PC-3 (cell line): ENCODE measurements around the gene CSTPP1. TPM values are rescaled to one million over a fixed set of nuclear protein-coding genes. Genes with fewer than 3 reads are reported as not detected.
"Not testable (repeated sequence)": the region's sequence is repeated elsewhere in the genome, so short reads cannot be mapped to it uniquely, and the experiment has no call there.

Experiments used
- ATAC-seq: fragments of 200-7000 bp; cut with Tn5 transposase; 2 replicates; pipeline ENCODE4 v1.9.1; 2020; ENCODE audit warnings: mild to moderate bottlenecking, moderate library complexity
- BruUV-seq: library from RNA; stranded (reverse); fragments of 400-500 nt; replicated peaks from 2 replicates; lab custom pipeline; 2021; lab: Mats Ljungman, UMichigan
- CTCF ChIA-PET: fragments of 300-600 bp; sonication (Branson Sonifier 250); formaldehyde crosslinking; loops from one replicate; lab custom pipeline; 2022; ENCODE audit warnings: antibody characterized with exemption; lab: Charles Lee
- POLR2A ChIA-PET: fragments of 300-600 bp; sonication (Branson Sonifier 250); formaldehyde crosslinking; loops from one replicate; lab custom pipeline; 2022; ENCODE audit warnings: antibody characterized with exemption; ENCODE audit not compliant: unreplicated experiment; lab: Charles Lee
- DNase-seq: peaks from one replicate; pipeline ENCODE4 v3.0.0-alpha.2; 2015
- H2AFZ ChIP-seq: fragments of 300-600 bp; sonication (generic); 2 replicates; pipeline ENCODE4 v1.6.0; 2016; ENCODE audit warnings: antibody characterized with exemption, low read length
- H3F3A ChIP-seq: fragments of 300-600 bp; sonication (generic); one replicate; pipeline ENCODE4 v1.6.0; 2017; ENCODE audit warnings: antibody characterized with exemption, low read length, control low read depth, mild to moderate bottlenecking; ENCODE audit not compliant: unreplicated experiment
- H3K27ac ChIP-seq: fragments of 300-600 bp; sonication (generic); 2 replicates; pipeline ENCODE4 v1.5.1; 2016; ENCODE audit warnings: mild to moderate bottlenecking, low read length
- H3K27me3 ChIP-seq: fragments of 300-600 bp; sonication (generic); 2 replicates; pipeline ENCODE4 v1.6.1; 2016; ENCODE audit warnings: low read length, mixed read lengths
- H3K36me3 ChIP-seq: fragments of 300-600 bp; sonication (generic); 2 replicates; pipeline ENCODE4 v1.6.1; 2016; ENCODE audit warnings: low read depth, mixed run types, low read length, mixed read lengths
- H3K4me1 ChIP-seq: fragments of 300-600 bp; sonication (generic); 2 replicates; pipeline ENCODE4 v1.5.1; 2016; ENCODE audit warnings: low read length; ENCODE audit not compliant: insufficient read depth
- H3K4me2 ChIP-seq: fragments of 300-600 bp; sonication (generic); 2 replicates; pipeline ENCODE4 v1.6.0; 2016; ENCODE audit warnings: low read length
- H3K4me3 ChIP-seq: fragments of 300-600 bp; sonication (generic); 2 replicates; pipeline ENCODE4 v1.5.1; 2016; ENCODE audit warnings: mild to moderate bottlenecking, low read length, mixed read lengths
- H3K79me2 ChIP-seq: fragments of 300-600 bp; sonication (generic); 2 replicates; pipeline ENCODE4 v1.6.1; 2017; ENCODE audit warnings: low read length, mixed read lengths
- H3K9ac ChIP-seq: fragments of 300-600 bp; sonication (generic); 2 replicates; pipeline ENCODE4 v1.6.0; 2016; ENCODE audit warnings: mild to moderate bottlenecking, low read length
- H3K9me2 ChIP-seq: fragments of 300-600 bp; sonication (generic); replicated peaks from 2 replicates; pipeline ENCODE4 v1.6.1; 2016; ENCODE audit warnings: mixed run types, low read length, mixed read lengths
- H3K9me3 ChIP-seq: fragments of 300-600 bp; sonication (generic); 2 replicates; pipeline ENCODE4 v1.6.1; 2016; ENCODE audit warnings: low read length, mixed read lengths
- H4K20me1 ChIP-seq: fragments of 300-600 bp; sonication (generic); 2 replicates; pipeline ENCODE4 v1.6.1; 2016; ENCODE audit warnings: low read length, mixed read lengths
- CTCF ChIP-seq: fragments of 300-600 bp; sonication (generic); conservative IDR thresholded peaks from 2 replicates; pipeline ENCODE4 v1.5.1; 2017; ENCODE audit warnings: antibody characterized with exemption, low read depth, mild to moderate bottlenecking, low read length
- EZH2 ChIP-seq: fragments of 300-600 bp; sonication (generic); IDR thresholded peaks from one replicate; pipeline ENCODE4 v1.6.1; 2017; ENCODE audit warnings: antibody characterized with exemption, mild to moderate bottlenecking, low read length; ENCODE audit not compliant: unreplicated experiment
- EZH2phosphoT487 ChIP-seq: fragments of 300-600 bp; sonication (generic); IDR thresholded peaks from 2 replicates; pipeline ENCODE4 v1.6.1; 2018; ENCODE audit warnings: mild to moderate bottlenecking, antibody characterized with exemption, low read length, borderline replicate concordance
- intact Hi-C: fragments of 100-400 bp; cut with micrococcal nuclease; formaldehyde crosslinking; loops from 2 replicates; pipeline ENCODE4 v1.9.0; 2023
- total RNA-seq: library from RNA; depleted of rRNA; stranded (reverse); fragments of >200 nt; gene quantifications from 2 replicates; pipeline ENCODE4 v1.2.3, GENCODE V29; 2014

Gene CSTPP1
- total RNA-seq, 1 experiment from 2014 or later, result 21.7 TPM

- H3K36me3 ChIP-seq, H3K4me2 ChIP-seq, H3K9ac ChIP-seq, H3K9me2 ChIP-seq, H3K9me3 ChIP-seq, CTCF ChIA-PET, H3K4me1 ChIP-seq, H3K4me3 ChIP-seq, BruUV-seq, H3K27me3 ChIP-seq, DNase-seq, H3K79me2 ChIP-seq, H2AFZ ChIP-seq, H4K20me1 ChIP-seq, H3K27ac ChIP-seq, POLR2A ChIA-PET, intact Hi-C loops, ATAC-seq, H3F3A ChIP-seq: not testable (repeated sequence)
Measured at GRCh38 chr11:47098223-47098622, 161.7 kb downstream of the CSTPP1 start.

GRCh38 chr11:47099214-47099917 lies 162.8 kb downstream of the CSTPP1 start:
- Histone ChIP-seq H3K27me3 (no peaks in the 10 kb centered on the region), H3F3A (no peaks in the 10 kb centered on the region), H3K9me3 (no peaks in the 10 kb centered on the region), H4K20me1 (no peaks in the 10 kb centered on the region), H3K36me3 (no peaks in the 10 kb centered on the region), H3K79me2 (no peaks in the 10 kb centered on the region), H2AFZ (no peak overlapping the region), H3K4me3 (no peak overlapping the region), H3K9me2 (no peaks in the 10 kb centered on the region), H3K9ac (no peak overlapping the region), H3K27ac (no peak overlapping the region), H3K4me2 (no peak overlapping the region), H3K4me1 (no peaks in the 10 kb centered on the region)
- ChIA-PET CTCF (no interaction called here), POLR2A (no interaction called here)
- ATAC-seq, result no peak
- TF ChIP-seq EZH2 (no peak), CTCF (no peak), EZH2phosphoT487 (no peak)
- BruUV-seq, result no TSS peak
- DNase-seq, result no peak
- intact Hi-C loops, result no loop called here

- POLR2A ChIA-PET, result no interaction called here
- no peak for TF ChIP-seq EZH2
- no peak for TF ChIP-seq EZH2phosphoT487
- TF ChIP-seq CTCF, result no peak
- H2AFZ ChIP-seq, result no peak overlapping the region
- no peak overlapping the region for H3K4me3 ChIP-seq
- no peaks in the 10 kb centered on the region for H3K9me2 ChIP-seq
- H3K4me2 ChIP-seq, result no peak overlapping the region
- no TSS peak for BruUV-seq
- no peaks in the 10 kb centered on the region for H3K9me3 ChIP-seq
- H3K27me3 ChIP-seq, result no peaks in the 10 kb centered on the region
- CTCF ChIA-PET, result no interaction called here
- no peaks in the 10 kb centered on the region for H3K4me1 ChIP-seq
- H3K27ac ChIP-seq, result no peak overlapping the region
- no peaks in the 10 kb centered on the region for H4K20me1 ChIP-seq
- intact Hi-C loops, result no loop called here
- H3K36me3 ChIP-seq, result no peaks in the 10 kb centered on the region
- H3K79me2 ChIP-seq, result no peaks in the 10 kb centered on the region
- H3F3A ChIP-seq, result no peaks in the 10 kb centered on the region
- DNase-seq (no peak), ATAC-seq (no peak)
- H3K9ac ChIP-seq, result no peak overlapping the region
Measured at GRCh38 chr11:47099918-47100315, 163.4 kb downstream of the CSTPP1 start.
